HCT116 (cell line): ENCODE data around the gene ACAP2. TPM values are rescaled to one million over a fixed set of nuclear protein-coding genes. Genes with fewer than 3 reads are reported as not detected.

Experiments used
- ATAC-seq: fragments of 200-7000 bp; cut with Tn5 transposase; 2 replicates; pipeline ENCODE4 v1.9.1; 2020; ENCODE audit warnings: mild to moderate bottlenecking, moderate library complexity
- BruUV-seq: library from RNA; stranded (reverse); fragments of 400-500 nt; replicated peaks from 2 replicates; lab custom pipeline; 2021; lab: Mats Ljungman, UMichigan
- CTCF ChIA-PET: fragments of 300-600 bp; sonication (Branson Sonifier 250); formaldehyde crosslinking; loops from one replicate; lab custom pipeline; 2021; ENCODE audit warnings: antibody characterized with exemption; lab: Charles Lee
- POLR2A ChIA-PET: fragments of 300-600, 350-600 bp; sonication (Branson Sonifier 250); formaldehyde crosslinking; loops from one replicate; lab custom pipeline; 2021; ENCODE audit warnings: antibody characterized with exemption; lab: Charles Lee
- RAD21 ChIA-PET, 2 experiments: fragments of 300-600 bp; sonication (Branson Sonifier 250); formaldehyde crosslinking; loops; one replicate each; lab custom pipeline; 2023; ENCODE audit warnings: low total read pairs in 2 of 2; ENCODE audit not compliant: uncharacterized antibody in 2 of 2, unreplicated experiment in 2 of 2, low non-redundant PET in 1 of 2; lab: Charles Lee
- DNase-seq: peaks from one replicate; pipeline ENCODE4 v3.0.0-alpha.2; 2010; ENCODE audit warnings: low read depth, low spot score
- H2AFZ ChIP-seq: fragments of 200-600 bp; shearing (Covaris generic), sonication (generic); 2 replicates; pipeline ENCODE4 v1.6.1; 2017; ENCODE audit warnings: low read depth, mixed run types, mixed read lengths, antibody characterized with exemption, low read length; ENCODE audit not compliant: poor library complexity, severe bottlenecking
- H3K27ac ChIP-seq: 2 replicates; pipeline ENCODE4 v1.5.1; 2012; ENCODE audit warnings: low read depth, low read length
- H3K27me3 ChIP-seq: fragments of 200-600 bp; sonication (generic); 2 replicates; pipeline ENCODE4 v1.6.1; 2016; ENCODE audit warnings: mixed run types, low read length, mixed read lengths; ENCODE audit not compliant: insufficient read depth
- H3K36me3 ChIP-seq, 2 experiments: fragments of 200-500 bp in 1 of 2; fragments of 200-600 bp in 1 of 2; sonication (Bioruptor generic) in 1 of 2; sonication (generic) in 1 of 2; 2 replicates each; pipeline versions ENCODE4 v1.5.1 to v1.6.1; 2014 to 2016; ENCODE audit warnings: low read length in 2 of 2, inconsistent platforms in 1 of 2, mixed read lengths in 1 of 2, mixed run types in 1 of 2; ENCODE audit not compliant: insufficient read depth in 2 of 2, control insufficient read depth in 1 of 2
- H3K4me1 ChIP-seq, 2 experiments: fragments of 200-600 bp in 1 of 2; sonication (generic) in 1 of 2; 2 replicates each; pipeline versions ENCODE4 v1.5.1 to v1.6.1; 2012 to 2017; ENCODE audit warnings: low read length in 2 of 2, inconsistent platforms in 1 of 2, mild to moderate bottlenecking in 1 of 2, mixed read lengths in 1 of 2, mixed run types in 1 of 2, moderate library complexity in 1 of 2; ENCODE audit not compliant: insufficient read depth in 2 of 2, control insufficient read depth in 1 of 2
- H3K4me2 ChIP-seq: fragments of 200-600 bp; sonication (generic); 2 replicates; pipeline ENCODE4 v1.6.1; 2017; ENCODE audit warnings: mixed run types, low read length, mixed read lengths
- H3K4me3 ChIP-seq, 2 experiments: fragments of 200-600 bp in 1 of 2; sonication (generic) in 1 of 2; replicated peaks in 1 of 2; 2 replicates each; pipeline ENCODE4 v1.5.1; 2011 to 2016; ENCODE audit warnings: low read length in 2 of 2, control low read depth in 1 of 2, low read depth in 1 of 2, mild to moderate bottlenecking in 1 of 2, mixed read lengths in 1 of 2, mixed run types in 1 of 2
- H3K79me2 ChIP-seq: fragments of 200-600 bp; sonication (generic); 2 replicates; pipeline ENCODE4 v1.6.1; 2017; ENCODE audit warnings: mild to moderate bottlenecking, mixed run types, low read length, moderate library complexity, mixed read lengths; ENCODE audit not compliant: insufficient read depth
- H3K9ac ChIP-seq: fragments of 200-600 bp; sonication (generic); 2 replicates; pipeline ENCODE4 v1.6.1; 2016; ENCODE audit warnings: low read length, mixed read lengths
- H3K9me2 ChIP-seq: fragments of 200-600 bp; sonication (generic), shearing (Covaris generic); 2 replicates; pipeline ENCODE4 v1.6.1; 2017; ENCODE audit warnings: mixed run types, mild to moderate bottlenecking, moderate library complexity; ENCODE audit not compliant: insufficient read depth
- H3K9me3 ChIP-seq, 2 experiments: fragments of 200-500 bp in 1 of 2; fragments of 200-600 bp in 1 of 2; sonication (Bioruptor generic) in 1 of 2; sonication (generic) in 1 of 2; 2 replicates each; pipeline ENCODE4 v1.6.1; 2014 to 2017; ENCODE audit warnings: low read length in 2 of 2, mixed read lengths in 2 of 2, inconsistent platforms in 1 of 2, low read depth in 1 of 2, mild to moderate bottlenecking in 1 of 2, mixed run types in 1 of 2, moderate library complexity in 1 of 2; ENCODE audit not compliant: control insufficient read depth in 1 of 2, insufficient read depth in 1 of 2
- H4K20me1 ChIP-seq: fragments of 200-600 bp; sonication (generic), shearing (Covaris generic); 2 replicates; pipeline ENCODE4 v1.6.1; 2017; ENCODE audit warnings: mixed run types, mild to moderate bottlenecking, moderate library complexity; ENCODE audit not compliant: insufficient read depth
- ATF3 ChIP-seq: IDR thresholded peaks from 2 replicates; pipeline ENCODE4 v1.6.1; 2012
- CBX3 ChIP-seq: IDR thresholded peaks from 2 replicates; pipeline ENCODE4 v1.6.1; 2012; ENCODE audit warnings: low read depth
- CEBPB ChIP-seq: IDR thresholded peaks from 2 replicates; pipeline ENCODE4 v1.6.1; 2012; ENCODE audit warnings: low read depth
- EGR1 ChIP-seq: IDR thresholded peaks from 2 replicates; pipeline ENCODE4 v1.6.1; 2012; ENCODE audit warnings: low read depth
- ELF1 ChIP-seq: IDR thresholded peaks from 2 replicates; pipeline ENCODE4 v1.6.1; 2012; ENCODE audit warnings: low read depth, borderline replicate concordance
- EZH2phosphoT487 ChIP-seq: fragments of 200-600 bp; IDR thresholded peaks from 2 replicates; pipeline ENCODE4 v1.6.1; 2018; ENCODE audit warnings: antibody characterized with exemption, borderline replicate concordance
- FOSL1 ChIP-seq: IDR thresholded peaks from 2 replicates; pipeline ENCODE4 v1.6.1; 2012; ENCODE audit warnings: low read depth
- JUND ChIP-seq: IDR thresholded peaks from 2 replicates; pipeline ENCODE4 v1.6.1; 2012
- MAX ChIP-seq: IDR thresholded peaks from 2 replicates; pipeline ENCODE4 v1.6.1; 2012
- POLR2A ChIP-seq: IDR thresholded peaks from 2 replicates; pipeline ENCODE4 v1.7.0; 2011; ENCODE audit warnings: borderline replicate concordance; ENCODE audit not compliant: insufficient read depth, insufficient read length; ENCODE audit errors: extremely low read depth
- POLR2AphosphoS5 ChIP-seq: IDR thresholded peaks from 2 replicates; pipeline ENCODE4 v1.6.1; 2011; ENCODE audit warnings: mild to moderate bottlenecking, low read depth, low read length, moderate library complexity
- RAD21 ChIP-seq: IDR thresholded peaks from 2 replicates; pipeline ENCODE4 v1.6.1; 2012; ENCODE audit warnings: low read depth, mild to moderate bottlenecking
- REST ChIP-seq: IDR thresholded peaks from 2 replicates; pipeline ENCODE4 v1.6.1; 2012; ENCODE audit warnings: low read depth
- SIN3A ChIP-seq: IDR thresholded peaks from 2 replicates; pipeline ENCODE4 v1.6.1; 2012; ENCODE audit warnings: low read depth
- SP1 ChIP-seq: IDR thresholded peaks from 2 replicates; pipeline ENCODE4 v1.6.1; 2012; ENCODE audit warnings: low read depth
- YY1 ChIP-seq: IDR thresholded peaks from 2 replicates; pipeline ENCODE4 v1.6.1; 2011; ENCODE audit warnings: low read length, low read depth, moderate library complexity, mild to moderate bottlenecking; ENCODE audit not compliant: insufficient replicate concordance; ENCODE audit errors: extremely low read depth
- ZFX ChIP-seq: fragments of 450-650 bp; IDR thresholded peaks from 2 replicates; pipeline ENCODE4 v1.6.1; 2017
- ZNF274 ChIP-seq: fragments of 200-500 bp; sonication (Bioruptor generic); IDR thresholded peaks from 2 replicates; pipeline ENCODE4 v1.6.1; 2014; ENCODE audit warnings: mild to moderate bottlenecking, low read depth, low read length, inconsistent platforms
- intact Hi-C: fragments of 100-400 bp; cut with micrococcal nuclease; formaldehyde crosslinking; loops from 2 replicates; pipeline ENCODE4 v1.10.0; 2022
- total RNA-seq: library from RNA; stranded (reverse); gene quantifications from one replicate; pipeline ENCODE4 v1.2.1, GENCODE V29; 2021; ENCODE audit not compliant: unreplicated experiment

The ACAP2 gene
- total RNA-seq, 1 experiment from 2014 or later = 43.0 TPM

- H3K4me1 ChIP-seq = no peaks in the 10 kb centered on the region
- no peaks in the 10 kb centered on the region for H3K9me2 ChIP-seq
- CTCF ChIA-PET = no interaction called here
- no peak overlapping the region for H3K9ac ChIP-seq
- no peak overlapping the region for H3K4me3 ChIP-seq
- H3K9me3 ChIP-seq = no peaks in the 10 kb centered on the region
- DNase-seq = no peak
- H3K79me2 ChIP-seq = peaks cover 9% of the 10 kb centered on the region
- BruUV-seq = no TSS peak
- H2AFZ ChIP-seq = no peak overlapping the region
- intact Hi-C loops = no loop called here
- POLR2A ChIA-PET = no interaction called here
- H3K27ac ChIP-seq = no peak overlapping the region
- TF ChIP-seq CBX3 = no peak
- TF ChIP-seq ATF3 = no peak
- no peak for ATAC-seq
- H3K27me3 ChIP-seq = no peaks in the 10 kb centered on the region
- 0 out of 2 replicates have a peak, but pooled peaks cover 3% of the 10 kb centered on the region for H4K20me1 ChIP-seq
- H3K36me3 ChIP-seq = no peaks in the 10 kb centered on the region
- RAD21 ChIA-PET = no interaction called here
- H3K4me2 ChIP-seq = no peak overlapping the region
These were observed 48.1 kb downstream of the ACAP2 start for GRCh38 chr3:195394700-195395099.

GRCh38 chr3:195394024-195394423 lies 48.8 kb downstream of the ACAP2 start:
- H3K27ac ChIP-seq = no peak overlapping the region
- H2AFZ ChIP-seq = no peak overlapping the region
- no peaks in the 10 kb centered on the region for H3K9me2 ChIP-seq
- POLR2A ChIA-PET = no interaction called here
- H3K27me3 ChIP-seq = no peaks in the 10 kb centered on the region
- no peaks in the 10 kb centered on the region for H3K36me3 ChIP-seq
- intact Hi-C loops = no loop called here
- H3K9ac ChIP-seq = no peak overlapping the region
- RAD21 ChIA-PET = no interaction called here
- ATAC-seq = no peak
- DNase-seq = no peak
- H3K4me2 ChIP-seq = no peak overlapping the region
- H3K4me3 ChIP-seq = no peak overlapping the region
- no TSS peak for BruUV-seq
- H4K20me1 ChIP-seq = 0 out of 2 replicates have a peak, but pooled peaks cover 3% of the 10 kb centered on the region
- H3K9me3 ChIP-seq = no peaks in the 10 kb centered on the region
- H3K4me1 ChIP-seq = no peaks in the 10 kb centered on the region
- peaks cover 8% of the 10 kb centered on the region for H3K79me2 ChIP-seq
- CTCF ChIA-PET = no interaction called here
- TF ChIP-seq CEBPB = no peak
- TF ChIP-seq YY1 = no peak
- TF ChIP-seq REST = no peak
- no peak for TF ChIP-seq SP1
- no peak for TF ChIP-seq EZH2phosphoT487
- TF ChIP-seq ZFX = no peak
- no peak for TF ChIP-seq POLR2AphosphoS5
- no peak for TF ChIP-seq ZNF274
- TF ChIP-seq SIN3A = no peak
- TF ChIP-seq POLR2A = no peak
- TF ChIP-seq RAD21 = no peak
- TF ChIP-seq JUND = no peak
- TF ChIP-seq MAX = no peak
- TF ChIP-seq ELF1 = no peak
- TF ChIP-seq EGR1 = no peak
- TF ChIP-seq FOSL1 = no peak
- no peak for TF ChIP-seq CBX3
